ENCODE data around the gene TMPRSS15. TPM values are rescaled to one million over a fixed set of nuclear protein-coding genes. Genes with fewer than 3 reads are reported as not detected.
"Not testable (repeated sequence)": the region's sequence is repeated elsewhere in the genome, so short reads cannot be mapped to it uniquely, and the experiment has no call there.

The TMPRSS15 gene
- total RNA-seq, 1 experiment from 2014 or later = not detected

GRCh38 chr21:18384771-18385170 is 18.8 kb downstream of the TMPRSS15 start:
- no peak overlapping the region for H2AFZ ChIP-seq
- no peaks in the 10 kb centered on the region for H3K9me2 ChIP-seq (ENCODE audit: insufficient read depth)
- intact Hi-C loops (cut with micrococcal nuclease; ENCODE audit: unreplicated experiment) = no loop called here
- H3K27me3 ChIP-seq (ENCODE audit: insufficient read depth, low read depth) = no peaks in the 10 kb centered on the region
- H3K79me2 ChIP-seq (ENCODE audit: low read depth) = no peaks in the 10 kb centered on the region
- no peaks in the 10 kb centered on the region for H4K20me1 ChIP-seq (ENCODE audit: insufficient read depth)
- no peak overlapping the region for H3K4me3 ChIP-seq
- CTCF ChIA-PET = no interaction called here
- H3K36me3 ChIP-seq (ENCODE audit: low read depth) = no peaks in the 10 kb centered on the region
- TF ChIP-seq CTCF (conservative IDR thresholded peaks at IDR 0.05) = peak; percentile 61
- no peak for TF ChIP-seq EZH2 (IDR thresholded peaks at IDR 0.05; ENCODE audit: low read depth)
- H3K9me3 ChIP-seq (ENCODE audit: insufficient read depth, low read depth) = no peaks in the 10 kb centered on the region; the same call in 1 of the 2 replicates
- H3F3A ChIP-seq (ENCODE audit: insufficient read depth, low read depth) = no peaks in the 10 kb centered on the region
- no peak overlapping the region for H3K27ac ChIP-seq
- no peak for DNase-seq
- H3K4me2 ChIP-seq = no peak overlapping the region
- POLR2A ChIA-PET (ENCODE audit: unreplicated experiment) = no interaction called here
- no peaks in the 10 kb centered on the region for H3K4me1 ChIP-seq (replicated peaks; ENCODE audit: insufficient read depth)
- BruUV-seq (replicated peaks) = no TSS peak

DNA sequence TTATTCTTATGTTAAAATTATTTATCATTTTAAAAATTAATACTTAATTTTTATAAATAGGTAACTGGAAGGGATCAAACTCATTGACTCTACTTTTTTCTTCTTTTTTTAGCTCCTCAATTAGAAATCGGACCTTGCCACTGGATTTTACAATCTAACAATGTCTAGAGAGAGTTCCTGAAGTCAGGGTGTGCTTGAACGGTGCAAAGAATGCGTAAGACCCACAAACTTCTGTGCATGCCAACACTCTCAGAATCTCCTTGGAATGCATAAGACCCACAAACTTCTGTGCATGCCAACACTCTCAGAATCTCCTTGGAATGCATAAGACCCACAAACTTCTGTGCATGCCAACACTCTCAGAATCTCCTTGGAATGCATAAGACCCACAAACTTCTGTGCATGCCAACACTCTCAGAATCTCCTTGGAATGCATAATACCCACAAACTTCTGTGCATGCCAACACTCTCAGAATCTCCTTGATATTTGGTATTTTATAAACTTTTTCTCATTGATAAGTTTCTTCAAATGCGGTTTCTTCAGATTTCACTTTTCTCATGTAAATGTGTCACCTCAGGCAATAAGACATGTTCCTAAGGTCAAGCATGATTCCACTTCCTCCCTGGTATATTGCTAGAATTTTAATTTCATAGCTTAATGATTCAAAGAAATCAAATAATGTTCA is 20.5 kb downstream of the TMPRSS15 start:
- H3K27me3 ChIP-seq (ENCODE audit: insufficient read depth, low read depth); CTCF ChIA-PET; H3K9me3 ChIP-seq (ENCODE audit: insufficient read depth, low read depth); H2AFZ ChIP-seq; BruUV-seq (replicated peaks); H3K36me3 ChIP-seq (ENCODE audit: low read depth); H3F3A ChIP-seq (ENCODE audit: insufficient read depth, low read depth); H4K20me1 ChIP-seq (ENCODE audit: insufficient read depth); H3K27ac ChIP-seq; H3K4me2 ChIP-seq; POLR2A ChIA-PET (ENCODE audit: unreplicated experiment); H3K4me3 ChIP-seq; H3K9me2 ChIP-seq (ENCODE audit: insufficient read depth); H3K4me1 ChIP-seq (replicated peaks; ENCODE audit: insufficient read depth); DNase-seq; H3K79me2 ChIP-seq (ENCODE audit: low read depth); intact Hi-C loops (cut with micrococcal nuclease; ENCODE audit: unreplicated experiment): not testable (repeated sequence)

DNA sequence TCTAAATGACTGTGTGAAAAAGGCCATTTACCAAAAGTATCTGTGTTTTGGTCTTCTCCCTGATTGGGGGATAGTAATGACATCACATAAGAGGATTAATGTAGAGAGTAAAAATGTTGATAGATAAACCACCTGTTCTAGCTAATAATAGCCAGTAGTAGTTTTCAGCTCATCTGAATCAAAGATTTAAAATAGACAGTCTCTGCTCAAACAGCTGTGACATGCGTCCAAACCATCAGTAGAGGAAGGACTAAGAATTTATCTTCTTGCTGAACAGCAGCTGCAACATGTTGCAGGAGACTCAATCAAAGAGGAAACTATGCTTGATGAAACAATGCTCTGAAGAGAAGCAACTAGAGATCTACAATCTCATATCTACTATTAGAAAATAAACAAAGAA is 21.4 kb downstream of the TMPRSS15 start:
- no TSS peak for BruUV-seq (replicated peaks)
- no peaks in the 10 kb centered on the region for H3K36me3 ChIP-seq (ENCODE audit: low read depth)
- no peak overlapping the region for H3K27ac ChIP-seq
- H3K9me2 ChIP-seq (ENCODE audit: insufficient read depth) = no peaks in the 10 kb centered on the region
- H3K4me1 ChIP-seq (replicated peaks; ENCODE audit: insufficient read depth) = no peaks in the 10 kb centered on the region
- H3K27me3 ChIP-seq (ENCODE audit: insufficient read depth, low read depth) = no peaks in the 10 kb centered on the region
- no peaks in the 10 kb centered on the region for H3K79me2 ChIP-seq (ENCODE audit: low read depth)
- TF ChIP-seq CTCF (conservative IDR thresholded peaks at IDR 0.05) (no peak), EZH2 (IDR thresholded peaks at IDR 0.05; ENCODE audit: low read depth) (no peak)
- ChIA-PET CTCF (no interaction called here), POLR2A (ENCODE audit: unreplicated experiment) (no interaction called here)
- no peak overlapping the region for H3K4me3 ChIP-seq
- no peaks in the 10 kb centered on the region for H4K20me1 ChIP-seq (ENCODE audit: insufficient read depth)
- DNase-seq = no peak
- no peaks in the 10 kb centered on the region; the same call in 1 of the 2 replicates for H3K9me3 ChIP-seq (ENCODE audit: insufficient read depth, low read depth)
- no peak overlapping the region for H3K4me2 ChIP-seq
- intact Hi-C loops (cut with micrococcal nuclease; ENCODE audit: unreplicated experiment) = no loop called here
- no peak overlapping the region for H2AFZ ChIP-seq
- no peaks in the 10 kb centered on the region for H3F3A ChIP-seq (ENCODE audit: insufficient read depth, low read depth)

- Histone ChIP-seq H3K36me3 (ENCODE audit: low read depth) (no peaks in the 10 kb centered on the region), H3K27me3 (ENCODE audit: insufficient read depth, low read depth) (no peaks in the 10 kb centered on the region), H2AFZ (no peak overlapping the region), H3K4me3 (no peak overlapping the region), H3K9me2 (ENCODE audit: insufficient read depth) (no peaks in the 10 kb centered on the region), H3K79me2 (ENCODE audit: low read depth) (no peaks in the 10 kb centered on the region), H3K27ac (no peak overlapping the region), H3K9me3 (ENCODE audit: insufficient read depth, low read depth) (no peaks in the 10 kb centered on the region), H3K4me2 (no peak overlapping the region), H3F3A (ENCODE audit: insufficient read depth, low read depth) (no peaks in the 10 kb centered on the region), H3K4me1 (replicated peaks; ENCODE audit: insufficient read depth) (no peaks in the 10 kb centered on the region), H4K20me1 (ENCODE audit: insufficient read depth) (no peaks in the 10 kb centered on the region)
- no TSS peak for BruUV-seq (replicated peaks)
- CTCF ChIA-PET = no interaction called here
- intact Hi-C loops (cut with micrococcal nuclease; ENCODE audit: unreplicated experiment) = no loop called here
- POLR2A ChIA-PET (ENCODE audit: unreplicated experiment) = no interaction called here
- TF ChIP-seq CTCF (conservative IDR thresholded peaks at IDR 0.05) (no peak), EZH2 (IDR thresholded peaks at IDR 0.05; ENCODE audit: low read depth) (no peak)
- DNase-seq = no peak
These were observed 30.0 kb downstream of the TMPRSS15 start for GRCh38 chr21:18373606-18374005.
